ENCODE data around the gene MYO1G. TPM values are rescaled to one million over a fixed set of nuclear protein-coding genes. Genes with fewer than 3 reads are reported as not detected.

Gene MYO1G
- total and polyA plus RNA-seq, 7 experiments from 2014 or later: 29.2 to 385 (median 76.0) TPM

DNA sequence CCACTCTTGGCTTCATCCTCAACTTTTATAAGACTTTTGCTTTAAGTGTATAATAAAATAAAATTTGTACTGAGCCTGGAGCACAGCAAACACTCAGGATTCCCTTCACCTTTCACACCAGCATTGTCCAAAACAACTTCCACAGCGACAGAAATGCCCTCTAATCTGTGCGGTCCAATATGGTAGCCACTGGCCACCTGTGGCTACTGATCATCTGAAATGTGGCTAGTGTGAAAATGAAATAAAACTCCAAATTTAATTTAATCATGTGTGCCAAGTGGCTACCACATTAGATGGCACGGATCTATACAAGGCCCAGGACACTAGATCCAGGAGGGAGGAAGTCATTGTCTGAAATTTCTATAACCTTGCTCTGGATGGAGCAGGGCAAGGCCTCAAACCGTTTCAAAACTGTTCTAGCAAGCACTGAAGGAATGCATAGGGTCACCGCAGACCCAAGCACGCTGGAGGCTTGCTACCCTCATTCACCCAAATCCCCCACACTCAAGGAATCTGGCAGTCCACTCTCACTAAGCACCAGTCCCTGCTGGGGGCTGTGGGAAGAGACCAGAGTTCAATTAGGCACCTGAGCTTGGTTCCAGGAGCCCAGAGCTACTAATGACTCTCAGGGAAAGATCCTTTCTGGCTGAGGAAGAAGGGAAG, 6.3 kb upstream of the MYO1G start:
- H3K4me3 ChIP-seq (ENCODE audit: low read length): peak overlapping the region; percentile 92
- Mint-ChIP-seq H3K36me3 (peaks cover 5 to 43% (median 30%) of the 10 kb centered on the region in 5 donors), H3K4me1 (peaks cover 35 to 75% (median 69%) of the 10 kb centered on the region in 7 donors), H3K9me3 (no peaks in the 10 kb centered on the region), H3K4me3 (peak overlapping the region; percentile 94 to 100 (median 97)), H3K27me3 (no peaks in the 10 kb centered on the region), H3K27ac (peak overlapping the region; percentile 97 to 99 (median 98))
- intact Hi-C loops (cut with micrococcal nuclease): no loop called here
- no peak for ATAC-seq
- POLR2A ChIA-PET: interaction anchor here (0.6 to 19.9 kb wide), 10 partner anchors 9 to 125 kb away, joined by 3 to 309 read pairs (median 4); partner anchors contain the start of gene CCM2
- peak overlapping the region; percentile 97 for H3K27ac ChIP-seq (ENCODE audit: low read depth, low read length)
- peaks cover 15 to 32% (median 24%) of the 10 kb centered on the region in 3 experiments for H3K36me3 ChIP-seq (ENCODE audit: control insufficient read depth in 2 of 3, insufficient read depth in 3 of 3, low read length in 3 of 3)
- CTCF ChIA-PET: interaction anchor here (0.8 to 1.6 kb wide), 5 partner anchors 11 to 17 kb away, joined by 3 to 7 read pairs (median 4); no protein-coding TSS in a partner anchor
- H3K27me3 ChIP-seq (ENCODE audit: control insufficient read depth in 2 of 2, insufficient read depth in 2 of 2, low read length in 2 of 2): no peaks in the 10 kb centered on the region
- no peaks in the 10 kb centered on the region for H3K9me3 ChIP-seq (ENCODE audit: control insufficient read depth in 2 of 3, low read length in 3 of 3)
- peaks cover 36 to 46% of the 10 kb centered on the region in 2 donors for H3K4me1 ChIP-seq (ENCODE audit: control insufficient read depth in 2 of 2, insufficient read depth in 2 of 2, low read length in 2 of 2)
- no peak for DNase-seq

GRCh38 chr7:44984478-44984758, 5.6 kb upstream of the MYO1G start:
- DNase-seq (no peak), ATAC-seq (no peak)
- CTCF ChIA-PET: interaction anchor here (0.6 to 1.6 kb wide), 2 partner anchors 10 to 16 kb away, joined by 3 read pairs; no protein-coding TSS in a partner anchor
- Mint-ChIP-seq H3K4me3 (peak overlapping the region; percentile 50 to 100 (median 96)), H3K36me3 (peaks cover 5 to 43% (median 30%) of the 10 kb centered on the region in 5 donors), H3K4me1 (peaks cover 41 to 83% (median 76%) of the 10 kb centered on the region in 7 donors), H3K9me3 (no peaks in the 10 kb centered on the region), H3K27me3 (no peaks in the 10 kb centered on the region), H3K27ac (peak overlapping the region in 7 of 9 donors; percentile 97 to 99 (median 98))
- peaks cover 15 to 32% (median 24%) of the 10 kb centered on the region in 3 experiments for H3K36me3 ChIP-seq (ENCODE audit: control insufficient read depth in 2 of 3, insufficient read depth in 3 of 3, low read length in 3 of 3)
- POLR2A ChIA-PET: interaction anchor here (1.1 to 19.9 kb wide), 2 partner anchors 9 to 16 kb away, joined by 4 to 309 read pairs; partner anchors contain the start of gene CCM2
- H3K27me3 ChIP-seq (ENCODE audit: control insufficient read depth in 2 of 2, insufficient read depth in 2 of 2, low read length in 2 of 2): no peaks in the 10 kb centered on the region
- H3K4me3 ChIP-seq (ENCODE audit: low read length): no peak overlapping the region
- H3K9me3 ChIP-seq (ENCODE audit: control insufficient read depth in 2 of 3, low read length in 3 of 3): no peaks in the 10 kb centered on the region
- peak overlapping the region; percentile 97 for H3K27ac ChIP-seq (ENCODE audit: low read depth, low read length)
- intact Hi-C loops (cut with micrococcal nuclease): no loop called here
- H3K4me1 ChIP-seq (ENCODE audit: control insufficient read depth in 2 of 2, insufficient read depth in 2 of 2, low read length in 2 of 2): peaks cover 44 to 53% of the 10 kb centered on the region in 2 donors

DNA sequence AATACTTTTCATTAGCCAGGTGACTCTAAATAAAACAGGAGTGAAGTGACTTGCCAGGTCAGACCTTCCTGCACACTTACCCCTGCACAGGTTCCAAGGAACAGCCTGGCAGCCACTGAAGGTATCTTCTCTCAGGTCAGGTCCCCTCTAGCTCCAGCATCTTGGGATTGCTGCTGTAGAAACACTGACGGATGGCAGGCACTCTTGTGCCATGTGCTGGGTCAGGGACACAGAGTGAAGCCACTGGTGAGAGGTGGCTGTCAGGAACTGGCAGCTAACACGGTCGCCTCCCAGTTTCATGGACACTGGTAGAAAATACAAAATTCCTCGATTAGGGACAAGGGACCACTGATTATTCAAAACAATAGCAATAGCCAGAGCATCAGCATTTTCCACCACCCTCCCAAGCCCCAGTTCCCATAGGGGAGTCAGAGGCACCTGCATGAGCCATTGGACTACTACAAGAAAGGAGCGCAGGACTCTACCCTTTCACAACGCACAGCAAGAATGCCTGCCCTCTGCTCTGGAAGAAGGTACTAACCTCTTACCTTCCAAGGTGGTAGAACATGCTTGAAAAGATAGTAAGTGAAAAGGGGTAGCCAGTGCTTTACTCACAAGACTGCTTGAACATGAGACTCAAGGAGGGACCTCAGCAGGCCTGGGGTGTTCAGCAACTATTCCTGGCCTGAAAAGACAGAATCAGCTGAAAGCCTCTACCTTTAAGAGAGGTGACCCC, 5.1 kb upstream of the MYO1G start:
- peaks cover 45 to 56% of the 10 kb centered on the region in 2 donors for H3K4me1 ChIP-seq (ENCODE audit: control insufficient read depth in 2 of 2, insufficient read depth in 2 of 2, low read length in 2 of 2)
- H3K27me3 ChIP-seq (ENCODE audit: control insufficient read depth in 2 of 2, insufficient read depth in 2 of 2, low read length in 2 of 2): no peaks in the 10 kb centered on the region
- H3K9me3 Mint-ChIP-seq: no peaks in the 10 kb centered on the region
- no peaks in the 10 kb centered on the region for H3K27me3 Mint-ChIP-seq
- peak overlapping the region; percentile 97 for H3K27ac ChIP-seq (ENCODE audit: low read depth, low read length)
- ChIA-PET POLR2A (interaction anchor here (1.1 to 19.9 kb wide), 5 partner anchors 8 to 47 kb away, joined by 3 to 309 read pairs (median 15); partner anchors contain the start of gene CCM2), CTCF (interaction anchor here (0.6 to 1.2 kb wide), 3 partner anchors 10 to 13 kb away, joined by 3 read pairs; no protein-coding TSS in a partner anchor)
- H3K36me3 ChIP-seq (ENCODE audit: control insufficient read depth in 2 of 3, insufficient read depth in 3 of 3, low read length in 3 of 3): peaks cover 15 to 32% (median 24%) of the 10 kb centered on the region in 3 experiments
- H3K36me3 Mint-ChIP-seq: peaks cover 5 to 48% (median 30%) of the 10 kb centered on the region in 5 donors
- peak overlapping the region in 8 of 9 donors; percentile 76 to 99 (median 98) for H3K27ac Mint-ChIP-seq
- H3K4me3 ChIP-seq (ENCODE audit: low read length): no peak overlapping the region
- H3K4me3 Mint-ChIP-seq: peak overlapping the region; percentile 50 to 100 (median 96)
- ATAC-seq (no peak), DNase-seq (no peak)
- H3K9me3 ChIP-seq (ENCODE audit: control insufficient read depth in 2 of 3, low read length in 3 of 3): no peaks in the 10 kb centered on the region
- intact Hi-C loops (cut with micrococcal nuclease): no loop called here
- H3K4me1 Mint-ChIP-seq: peaks cover 42 to 86% (median 80%) of the 10 kb centered on the region in 7 donors

DNA sequence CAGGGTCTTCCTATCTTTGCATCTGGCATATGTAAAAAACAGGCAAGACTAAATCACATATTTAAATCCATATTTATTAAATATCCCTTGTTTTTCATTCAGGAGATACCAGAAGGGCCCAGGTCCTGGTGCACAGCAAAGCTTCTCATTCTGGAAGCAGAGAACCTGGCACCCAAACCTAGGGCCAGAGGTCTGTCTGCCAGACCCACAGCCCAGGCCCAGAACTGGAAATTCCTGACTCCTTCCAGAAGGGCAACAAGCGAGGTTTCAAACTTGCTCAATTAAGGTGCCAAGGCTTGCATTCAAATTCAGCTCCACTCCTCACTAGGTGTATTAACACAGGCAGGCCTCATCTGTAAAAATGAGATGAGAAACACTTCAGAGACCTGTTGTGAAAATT, 4.2 kb upstream of the MYO1G start:
- Mint-ChIP-seq H3K4me3 (peak overlapping the region in 3 of 10 donors; percentile 27 to 100 (median 98)), H3K9me3 (no peaks in the 10 kb centered on the region), H3K27me3 (no peaks in the 10 kb centered on the region), H3K36me3 (peaks cover 5 to 57% (median 30%) of the 10 kb centered on the region in 5 donors), H3K27ac (peak overlapping the region in 8 of 9 donors; percentile 25 to 99 (median 84)), H3K4me1 (peaks cover 49 to 96% (median 79%) of the 10 kb centered on the region in 7 donors)
- H3K36me3 ChIP-seq (ENCODE audit: control insufficient read depth in 2 of 3, insufficient read depth in 3 of 3, low read length in 3 of 3): peaks cover 15 to 32% (median 24%) of the 10 kb centered on the region in 3 experiments
- no peak overlapping the region for H3K4me3 ChIP-seq (ENCODE audit: low read length)
- no peaks in the 10 kb centered on the region for H3K9me3 ChIP-seq (ENCODE audit: control insufficient read depth in 2 of 3, low read length in 3 of 3)
- no peak for ATAC-seq
- H3K4me1 ChIP-seq (ENCODE audit: control insufficient read depth in 2 of 2, insufficient read depth in 2 of 2, low read length in 2 of 2): peaks cover 53 to 56% of the 10 kb centered on the region in 2 donors
- DNase-seq: no peak
- intact Hi-C loops (cut with micrococcal nuclease): no loop called here
- ChIA-PET CTCF (interaction anchor here (0.6 to 1.2 kb wide), 3 partner anchors 9 to 19 kb away, joined by 3 read pairs; no protein-coding TSS in a partner anchor), POLR2A (interaction anchor here (1.1 to 19.9 kb wide), 6 partner anchors 8 to 47 kb away, joined by 3 to 309 read pairs (median 12); partner anchors contain the start of gene CCM2)
- H3K27me3 ChIP-seq (ENCODE audit: control insufficient read depth in 2 of 2, insufficient read depth in 2 of 2, low read length in 2 of 2): no peaks in the 10 kb centered on the region
- peak overlapping the region; percentile 97 for H3K27ac ChIP-seq (ENCODE audit: low read depth, low read length)

DNA sequence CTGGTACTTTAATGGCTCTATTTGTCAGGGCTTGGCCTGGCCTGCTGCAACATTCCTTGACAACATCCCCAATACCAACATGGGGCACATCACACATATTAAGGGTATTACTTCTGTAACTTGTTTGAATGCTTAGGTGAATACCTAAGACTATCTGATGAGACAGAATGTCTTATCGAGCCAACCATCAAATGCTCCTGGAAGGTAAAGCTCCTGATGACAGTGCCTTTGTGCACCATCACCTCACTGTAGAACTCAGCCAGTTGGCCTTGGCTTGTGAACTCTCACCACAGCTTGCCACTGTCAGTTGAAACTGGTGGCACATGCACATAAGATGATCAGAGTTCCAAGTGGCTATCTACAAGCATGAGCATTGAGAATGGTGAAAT, 3.7 kb upstream of the MYO1G start:
- H3K27ac ChIP-seq (ENCODE audit: low read depth, low read length): no peak overlapping the region
- no peaks in the 10 kb centered on the region for H3K9me3 Mint-ChIP-seq
- peaks cover 15 to 32% (median 24%) of the 10 kb centered on the region in 3 experiments for H3K36me3 ChIP-seq (ENCODE audit: control insufficient read depth in 2 of 3, insufficient read depth in 3 of 3, low read length in 3 of 3)
- CTCF ChIA-PET: interaction anchor here (0.6 to 1.6 kb wide), 5 partner anchors 9 to 134 kb away, joined by 3 to 4 read pairs (median 3); no protein-coding TSS in a partner anchor
- no peaks in the 10 kb centered on the region for H3K27me3 Mint-ChIP-seq
- ATAC-seq (no peak), DNase-seq (no peak)
- no peaks in the 10 kb centered on the region for H3K9me3 ChIP-seq (ENCODE audit: control insufficient read depth in 2 of 3, low read length in 3 of 3)
- peaks cover 54 to 57% of the 10 kb centered on the region in 2 donors for H3K4me1 ChIP-seq (ENCODE audit: control insufficient read depth in 2 of 2, insufficient read depth in 2 of 2, low read length in 2 of 2)
- peaks cover 5 to 62% (median 30%) of the 10 kb centered on the region in 5 donors for H3K36me3 Mint-ChIP-seq
- no peak overlapping the region for H3K4me3 ChIP-seq (ENCODE audit: low read length)
- H3K27ac Mint-ChIP-seq: peak overlapping the region in 8 of 9 donors; percentile 51 to 99 (median 86)
- POLR2A ChIA-PET: interaction anchor here (0.5 to 19.9 kb wide), 8 partner anchors 9 to 233 kb away, joined by 3 to 309 read pairs (median 6); partner anchors contain the start of gene CCM2
- peaks cover 53 to 97% (median 77%) of the 10 kb centered on the region in 7 donors for H3K4me1 Mint-ChIP-seq
- intact Hi-C loops (cut with micrococcal nuclease): no loop called here
- H3K4me3 Mint-ChIP-seq: peak overlapping the region in 3 of 10 donors; percentile 27 to 56 (median 53)
- H3K27me3 ChIP-seq (ENCODE audit: control insufficient read depth in 2 of 2, insufficient read depth in 2 of 2, low read length in 2 of 2): no peaks in the 10 kb centered on the region

Measured in naive thymus-derived CD4-positive, alpha-beta T cell (primary cell).